Muscle of leg (tissue), 11 donors: ENCODE data around the gene CCDC50. TPM values are rescaled to one million over a fixed set of nuclear protein-coding genes. Genes with fewer than 3 reads are reported as not detected.

Experiments used
- DNase-seq: peaks from one replicate; pipeline ENCODE4 v3.0.0; 2013
- H3K27ac ChIP-seq: one replicate; pipeline ENCODE4 v1.5.1; 2013; ENCODE audit warnings: mild to moderate bottlenecking, low read length, control low read depth
- H3K27me3 ChIP-seq: one replicate; pipeline ENCODE4 v1.6.1; 2013; ENCODE audit warnings: low read length; ENCODE audit not compliant: control insufficient read depth, insufficient read depth
- H3K36me3 ChIP-seq: one replicate; pipeline ENCODE4 v1.6.1; 2013; ENCODE audit warnings: low read length; ENCODE audit not compliant: control insufficient read depth, insufficient read depth
- H3K4me1 ChIP-seq: one replicate; pipeline ENCODE4 v1.6.1; 2013; ENCODE audit warnings: low read length; ENCODE audit not compliant: control insufficient read depth, insufficient read depth
- H3K4me3 ChIP-seq: one replicate; pipeline ENCODE4 v1.5.1; 2013; ENCODE audit warnings: low read length, control low read depth
- H3K9me3 ChIP-seq: replicated peaks from 2 replicates; pipeline ENCODE4 v1.6.1; 2013; ENCODE audit warnings: low read depth, low read length; ENCODE audit not compliant: control insufficient read depth
- WGBS: methylation state at CpG from one replicate; pipeline ENCODE4 v1.1.5; 2013; ENCODE audit warnings: missing lambda C conversion rate; ENCODE audit not compliant: insufficient coverage; 5-methylcytosine and 5-hydroxymethylcytosine counted together
- polyA plus RNA-seq, 8 donors: library from polyadenylated mRNA; unstranded; fragments of 120-200 nt; gene quantifications; one replicate each; pipeline versions ENCODE4 v1.2.1 to v1.2.3, GENCODE V29; 2013; ENCODE audit warnings: inconsistent platforms in 1 of 8, low replicate concordance in 1 of 8; ENCODE audit not compliant: insufficient read length in 8 of 8, insufficient read depth in 1 of 8
- total RNA-seq: library from RNA; stranded (reverse); fragments of 120-200 nt; gene quantifications from one replicate; pipeline ENCODE4 v1.2.4, GENCODE V29; 2013

The CCDC50 gene
- total and polyA plus RNA-seq, 9 donors = 22.5 to 32.4 (median 26.0) TPM

GRCh38 chr3:191314109-191314728 lies 15.0 kb upstream of the CCDC50 start:
- Histone ChIP-seq H3K36me3 (no peaks in the 10 kb centered on the region), H3K4me3 (no peak overlapping the region), H3K27ac (no peak overlapping the region), H3K27me3 (no peaks in the 10 kb centered on the region), H3K4me1 (no peaks in the 10 kb centered on the region), H3K9me3 (no peaks in the 10 kb centered on the region)
- WGBS = 45% methylated on average over 3 of the region's 5 CpGs
- DNase-seq = no peak

DNA sequence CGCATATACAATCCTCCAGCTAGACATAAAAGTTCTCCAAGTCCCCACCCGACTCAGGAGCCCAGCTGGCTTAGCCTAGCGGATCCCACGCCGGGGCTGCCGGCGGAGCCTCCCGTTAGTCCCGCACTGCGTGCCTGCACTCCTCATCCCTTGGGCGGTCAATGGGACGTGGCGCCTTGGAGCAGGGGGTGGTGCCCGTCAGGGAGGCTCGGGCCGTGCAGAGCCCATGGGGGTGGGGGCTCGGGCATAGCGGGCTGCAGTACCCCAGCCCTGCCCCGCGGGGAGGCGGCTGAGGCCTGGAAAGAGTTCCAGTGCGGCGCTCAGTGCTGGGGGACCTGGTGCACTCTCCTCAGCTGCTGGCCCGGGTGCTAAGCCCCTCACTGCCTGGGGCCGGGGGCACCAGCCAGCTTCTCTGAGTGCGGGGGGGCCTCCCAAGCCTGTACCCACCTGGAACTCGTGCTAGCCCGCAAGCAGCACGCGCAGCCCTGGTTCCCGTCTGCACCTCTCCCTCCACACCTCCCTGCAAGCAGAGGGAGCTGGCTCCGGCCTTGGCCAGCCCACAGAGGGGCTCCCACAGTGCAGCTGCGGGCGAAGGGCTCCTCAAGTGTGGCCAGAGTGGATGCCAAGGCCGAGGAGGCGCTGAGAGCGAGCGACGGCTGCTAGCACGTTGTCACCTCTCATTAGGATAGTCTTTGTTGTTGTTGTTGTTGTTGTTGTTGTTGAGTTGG lies 12.2 kb upstream of the CCDC50 start:
- no peak for DNase-seq
- H3K36me3 ChIP-seq = no peaks in the 10 kb centered on the region
- H3K9me3 ChIP-seq = no peaks in the 10 kb centered on the region
- H3K4me3 ChIP-seq = no peak overlapping the region
- H3K4me1 ChIP-seq = no peaks in the 10 kb centered on the region
- H3K27ac ChIP-seq = no peak overlapping the region
- no peaks in the 10 kb centered on the region for H3K27me3 ChIP-seq
- WGBS = 89% methylated on average over 35 of the region's 40 CpGs

DNA sequence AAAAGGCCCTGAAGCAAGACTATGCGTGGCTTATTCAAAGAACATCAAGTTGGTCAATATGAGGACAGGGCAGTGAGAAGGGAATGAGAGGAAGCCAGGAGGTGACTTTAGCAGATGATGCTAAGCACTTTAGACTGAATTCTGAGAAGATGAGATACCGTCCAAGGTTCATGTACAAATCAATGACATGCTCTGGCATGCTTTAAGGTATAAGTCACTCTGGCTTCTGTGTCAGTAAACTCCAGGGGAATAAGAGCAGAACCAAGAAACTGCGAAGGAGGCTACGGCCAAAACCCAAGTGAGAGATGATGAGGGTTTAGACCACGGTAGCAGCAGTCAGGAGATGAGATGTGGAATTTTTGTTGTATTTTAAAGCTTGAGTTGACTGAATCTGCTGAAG lies 8.9 kb upstream of the CCDC50 start:
- Histone ChIP-seq H3K27ac (no peak overlapping the region), H3K4me1 (no peaks in the 10 kb centered on the region), H3K9me3 (no peaks in the 10 kb centered on the region), H3K36me3 (no peaks in the 10 kb centered on the region), H3K4me3 (no peak overlapping the region), H3K27me3 (no peaks in the 10 kb centered on the region)
- no peak for DNase-seq
- WGBS = 59% methylated on average over 5 of the region's 5 CpGs

- no peak for DNase-seq
- Histone ChIP-seq H3K9me3 (no peaks in the 10 kb centered on the region), H3K4me1 (no peaks in the 10 kb centered on the region), H3K4me3 (no peak overlapping the region), H3K27me3 (no peaks in the 10 kb centered on the region), H3K27ac (no peak overlapping the region), H3K36me3 (no peaks in the 10 kb centered on the region)
- no CpG with 5 or more reads among the region's 4 CpGs for WGBS
These were observed 8.0 kb upstream of the CCDC50 start for GRCh38 chr3:191321019-191321767.

GRCh38 chr3:191324936-191325335 lies 4.3 kb upstream of the CCDC50 start:
- Histone ChIP-seq H3K4me1 (peaks cover 5% of the 10 kb centered on the region), H3K4me3 (no peak overlapping the region), H3K36me3 (no peaks in the 10 kb centered on the region), H3K9me3 (no peaks in the 10 kb centered on the region), H3K27ac (no peak overlapping the region), H3K27me3 (no peaks in the 10 kb centered on the region)
- DNase-seq = no peak
- WGBS = 100% methylated on average over 1 of the region's 2 CpGs

DNA sequence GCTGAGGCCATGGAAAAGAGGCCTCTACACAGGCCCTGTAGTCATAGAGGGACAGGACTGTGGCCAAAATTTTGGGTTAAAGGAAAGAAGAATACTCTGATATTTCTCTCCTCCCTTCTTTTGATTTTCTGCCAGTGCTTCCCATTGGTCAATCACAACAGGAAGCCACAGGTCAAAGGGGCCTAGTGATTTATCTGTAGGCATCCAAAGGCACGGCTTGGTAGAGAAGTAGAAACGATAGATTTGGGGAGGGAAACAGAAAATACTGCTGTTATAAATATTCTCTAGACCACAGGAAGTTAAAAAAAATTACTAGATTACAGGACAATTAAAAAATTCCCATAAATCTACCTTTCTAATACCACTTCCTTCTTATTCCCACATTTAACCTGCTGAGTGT lies 1.7 kb upstream of the CCDC50 start:
- H3K4me1 ChIP-seq = peaks cover 12% of the 10 kb centered on the region
- H3K4me3 ChIP-seq = no peak overlapping the region
- no peaks in the 10 kb centered on the region for H3K9me3 ChIP-seq
- H3K36me3 ChIP-seq = no peaks in the 10 kb centered on the region
- no peak overlapping the region for H3K27ac ChIP-seq
- no peaks in the 10 kb centered on the region for H3K27me3 ChIP-seq
- no CpG with 5 or more reads among the region's 2 CpGs for WGBS
- no peak for DNase-seq

GRCh38 chr3:191328383-191328961 lies 722 bp upstream of the CCDC50 start:
- H3K27me3 ChIP-seq = no peaks in the 10 kb centered on the region
- H3K27ac ChIP-seq = peak overlapping the region; percentile 93
- no peak for DNase-seq
- H3K4me3 ChIP-seq = peak overlapping the region; percentile 74
- H3K36me3 ChIP-seq = no peaks in the 10 kb centered on the region
- no peaks in the 10 kb centered on the region for H3K9me3 ChIP-seq
- WGBS = 69% methylated on average over 4 of the region's 9 CpGs
- peaks cover 12% of the 10 kb centered on the region for H3K4me1 ChIP-seq

- WGBS = 3% methylated on average over 12 of the region's 37 CpGs
These were observed 698 bp downstream of the CCDC50 start, which contains the start of gene UTS2B for GRCh38 chr3:191329654-191330529. TSS of gene UTS2B (minus strand) at chr3:191330526. CDS start at chr3:191282189, 48,337 bp downstream.

DNA sequence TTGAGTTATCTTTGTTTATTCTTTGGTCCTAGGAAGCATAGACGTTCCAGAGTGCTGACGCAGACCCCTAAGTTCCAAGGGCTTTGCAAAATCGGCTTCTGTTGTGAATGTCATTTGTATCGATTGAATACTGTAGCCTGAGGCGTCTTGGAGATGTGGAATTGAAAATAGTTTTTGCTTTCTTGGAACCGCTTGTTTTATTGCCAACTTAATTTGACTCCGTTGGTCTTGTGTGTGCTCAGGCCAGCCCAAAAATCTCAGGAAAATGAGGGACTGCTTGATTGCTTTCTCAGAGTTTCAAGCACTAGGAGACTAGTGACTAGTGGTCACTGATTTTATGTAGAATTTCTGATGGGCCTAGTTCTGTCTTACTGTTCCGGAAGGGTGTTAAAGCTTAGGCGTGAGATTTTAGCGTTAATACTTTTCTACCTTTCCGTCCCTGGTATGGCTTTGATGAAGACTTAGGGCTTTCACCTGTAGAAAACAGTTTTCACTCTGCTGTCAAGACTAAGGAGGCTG lies 1.4 kb downstream of the CCDC50 start:
- 9% methylated on average over 7 of the region's 11 CpGs for WGBS

More at GRCh38 chr3:191329654-191330529, 698 bp downstream of the CCDC50 start, which contains the start of gene UTS2B:
- Histone ChIP-seq H3K4me3 (peak within 1 kb of the TSS; percentile 74), H3K36me3 (no peaks in the 10 kb centered on the region), H3K4me1 (peaks cover 12% of the 10 kb centered on the region), H3K9me3 (no peaks in the 10 kb centered on the region), H3K27ac (peak within 1 kb of the TSS; percentile 93), H3K27me3 (no peaks in the 10 kb centered on the region)
- peak; percentile 86 for DNase-seq

More for the DNA sequence above, 1.4 kb downstream of the CCDC50 start:
- DNase-seq = peak; percentile 57
- Histone ChIP-seq H3K9me3 (no peaks in the 10 kb centered on the region), H3K4me3 (peak overlapping the region; percentile 74), H3K27me3 (no peaks in the 10 kb centered on the region), H3K27ac (peak overlapping the region; percentile 93), H3K36me3 (no peaks in the 10 kb centered on the region), H3K4me1 (peaks cover 12% of the 10 kb centered on the region)
